K562 (cell line): ENCODE results near the gene SSR2. TPM values are rescaled to one million over a fixed set of nuclear protein-coding genes. Genes with fewer than 3 reads are reported as not detected.

Source experiments
- ATAC-seq: fragments of 200-7000 bp; cut with Tn5 transposase; 3 replicates; pipeline ENCODE4 v1.9.1; 2020; ENCODE audit warnings: moderate library complexity
- BruUV-seq: library from RNA; stranded (reverse); fragments of 400-500 nt; replicated peaks from 2 replicates; lab custom pipeline; 2021; lab: Mats Ljungman, UMichigan
- CTCF ChIA-PET: fragments of 300-600 bp; formaldehyde crosslinking; extraction: SDS; loops from one replicate; lab custom pipeline; 2021; ENCODE audit warnings: low intra/inter-chr PET ratio; lab: Yijun Ruan, JAX
- POLR2A ChIA-PET: fragments of 300-600, 350-650 bp; sonication (Branson Sonifier 250); formaldehyde crosslinking; extraction: SDS; loops from one replicate; lab custom pipeline; 2021; ENCODE audit warnings: antibody characterized with exemption, inconsistent platforms; lab: Yijun Ruan, JAX
- DNase-seq, 4 experiments: peaks; one replicate each; pipeline versions ENCODE4 v3.0.0 to v3.0.0-alpha.2; 2011 to 2018; ENCODE audit warnings: low spot score in 3 of 4, mixed read lengths in 3 of 4; ENCODE audit errors: extremely low read depth in 1 of 4
- FAIRE-seq: peaks from 2 replicates; lab custom pipeline; 2011; peaks lifted over from hg19 to GRCh38; lab: Jason Lieb, UNC
- H2AFZ ChIP-seq: 2 replicates; pipeline ENCODE4 v1.6.0; 2011; ENCODE audit warnings: low read depth, low read length, control low read depth, inconsistent platforms
- H3K27ac ChIP-seq: fragments of 200-600 bp; 3 replicates; pipeline ENCODE4 v1.8.0; 2011; ENCODE audit warnings: low read depth, mild to moderate bottlenecking, control low read depth, inconsistent platforms, low read length, moderate library complexity, mixed read lengths; ENCODE audit errors: extremely low read depth
- H3K27me3 ChIP-seq, 2 experiments: fragments of 300-600 bp in 1 of 2; 2 replicates in 1 of 2; 3 replicates in 1 of 2; pipeline versions ENCODE4 v1.6.0 to v1.8.0; 2011; ENCODE audit warnings: inconsistent platforms in 2 of 2, low read length in 2 of 2, mild to moderate bottlenecking in 1 of 2, mixed read lengths in 1 of 2, moderate library complexity in 1 of 2; ENCODE audit not compliant: control insufficient read depth in 2 of 2, insufficient read depth in 2 of 2
- H3K36me3 ChIP-seq: fragments of 300-600 bp; 3 replicates; pipeline ENCODE4 v1.8.0; 2011; ENCODE audit warnings: mild to moderate bottlenecking, low read length, inconsistent platforms; ENCODE audit not compliant: control insufficient read depth, insufficient read depth
- H3K4me1 ChIP-seq, 2 experiments: fragments of 200-600 bp in 1 of 2; replicated peaks in 1 of 2; 2 replicates in 1 of 2; 3 replicates in 1 of 2; pipeline versions ENCODE4 v1.5.1 to v1.8.0; 2011; ENCODE audit warnings: inconsistent platforms in 2 of 2, low read length in 2 of 2, mild to moderate bottlenecking in 1 of 2, mixed read lengths in 1 of 2, moderate library complexity in 1 of 2; ENCODE audit not compliant: control insufficient read depth in 2 of 2, insufficient read depth in 2 of 2
- H3K4me2 ChIP-seq: 2 replicates; pipeline ENCODE4 v1.6.1; 2011; ENCODE audit warnings: low read length, control low read depth, inconsistent platforms, mixed read lengths; ENCODE audit not compliant: insufficient read depth
- H3K4me3 ChIP-seq: fragments of 200-600 bp; sonication (generic), shearing (Covaris generic); 2 replicates; pipeline ENCODE4 v1.5.1; 2016; ENCODE audit warnings: control low read depth, inconsistent platforms
- H3K79me2 ChIP-seq: fragments of 200-600 bp; 3 replicates; pipeline ENCODE4 v1.8.0; 2011; ENCODE audit warnings: low read length, inconsistent platforms; ENCODE audit not compliant: control insufficient read depth, insufficient read depth
- H3K9ac ChIP-seq, 2 experiments: 2 replicates each; pipeline versions ENCODE4 v1.6.0 to v1.6.1; 2011; ENCODE audit warnings: low read depth in 2 of 2, low read length in 2 of 2, control low read depth in 1 of 2, inconsistent platforms in 1 of 2, mild to moderate bottlenecking in 1 of 2, mixed read lengths in 1 of 2; ENCODE audit not compliant: insufficient read depth in 1 of 2
- H3K9me1 ChIP-seq: one replicate; pipeline ENCODE4 v1.6.0; 2011; ENCODE audit warnings: inconsistent platforms, mild to moderate bottlenecking, low read length, moderate library complexity; ENCODE audit not compliant: control insufficient read depth, insufficient read depth
- H3K9me3 ChIP-seq: replicated peaks from 2 replicates; pipeline ENCODE4 v1.5.1; 2011; ENCODE audit warnings: low read depth, low read length, inconsistent platforms; ENCODE audit not compliant: control insufficient read depth, insufficient read depth
- H4K20me1 ChIP-seq: replicated peaks from 2 replicates; pipeline ENCODE4 v1.6.1; 2011; ENCODE audit warnings: low read length, inconsistent platforms, mixed read lengths; ENCODE audit not compliant: control insufficient read depth, insufficient read depth
- ATF4 ChIP-seq: fragments of 450-650 bp; formaldehyde crosslinking; IDR thresholded peaks from 2 replicates; pipeline ENCODE4 v1.4.0; 2022; ENCODE audit warnings: mild to moderate bottlenecking, moderate library complexity
- BDP1 ChIP-seq: IDR thresholded peaks from 3 replicates; pipeline ENCODE4 v1.6.1; 2011; ENCODE audit not compliant: insufficient read length, insufficient read depth
- CCAR2 ChIP-seq: fragments of 200-400 bp; formaldehyde crosslinking; IDR thresholded peaks from 2 replicates; pipeline ENCODE4 v1.6.1; 2017; ENCODE audit warnings: mild to moderate bottlenecking, low read depth, low read length
- CHD2 ChIP-seq: IDR thresholded peaks from 2 replicates; pipeline ENCODE4 v1.6.1; 2011; ENCODE audit warnings: low read depth, low read length
- DDX20 ChIP-seq: fragments of 450-650 bp; IDR thresholded peaks from 2 replicates; pipeline ENCODE4 v1.6.1; 2016; ENCODE audit warnings: missing genetic modification characterization, low read depth, mild to moderate bottlenecking, missing compliant biosample characterization, moderate library complexity
- ESRRA ChIP-seq: fragments of 450-650 bp; IDR thresholded peaks from 2 replicates; pipeline ENCODE4 v1.6.1; 2014; ENCODE audit warnings: low read depth, mild to moderate bottlenecking, moderate library complexity, borderline replicate concordance
- GATAD2B ChIP-seq: fragments of 450-650 bp; IDR thresholded peaks from 2 replicates; pipeline ENCODE4 v1.6.1; 2017; ENCODE audit warnings: mild to moderate bottlenecking, borderline replicate concordance
- HMGN3 ChIP-seq: IDR thresholded peaks from 2 replicates; pipeline ENCODE4 v1.6.1; 2011; ENCODE audit warnings: borderline replicate concordance, low read depth, mild to moderate bottlenecking, mixed read lengths, low read length; ENCODE audit not compliant: insufficient read length; ENCODE audit errors: extremely low read depth
- SMC3 ChIP-seq: conservative IDR thresholded peaks from 2 replicates; pipeline ENCODE4 v1.6.1; 2011; ENCODE audit warnings: low read depth, low read length, improper control_type of control experiment; ENCODE audit not compliant: insufficient read depth
- TEAD4 ChIP-seq, 2 experiments: sonication (generic) in 1 of 2; formaldehyde crosslinking in 1 of 2; IDR thresholded peaks; 2 replicates each; pipeline versions ENCODE4 v1.6.1 to v1.8.0; 2012 to 2022; ENCODE audit warnings: borderline replicate concordance in 1 of 2, inconsistent platforms in 1 of 2, low read length in 1 of 2, mild to moderate bottlenecking in 1 of 2, missing genetic modification reagents in 1 of 2
- ZBTB43 ChIP-seq: sonication (generic); formaldehyde crosslinking; IDR thresholded peaks from 2 replicates; pipeline ENCODE4 v1.8.0; 2023; ENCODE audit warnings: mild to moderate bottlenecking, missing genetic modification reagents
- WGBS: fragments of 100-300 bp; shearing (Covaris generic); methylation state at CpG from one replicate; pipeline ENCODE4 v1.1.6; 2016; ENCODE audit warnings: low coverage, mixed read lengths; ENCODE audit not compliant: insufficient coverage; ENCODE audit errors: missing lambda C conversion rate; 5-methylcytosine and 5-hydroxymethylcytosine counted together
- in situ Hi-C: fragments of 300-500 bp; cut with MboI; formaldehyde crosslinking; loops from 4 replicates; pipeline ENCODE4 v1.15.0; 2018; ENCODE audit warnings: inconsistent platforms, mixed read lengths
- intact Hi-C: fragments of 100-400 bp; cut with micrococcal nuclease; formaldehyde crosslinking; loops from 2 replicates; pipeline ENCODE4 v1.14.2; 2022
- polyA plus RNA-seq, 8 experiments: library from polyadenylated mRNA; depleted of rRNA in 4 of 8; stranded (reverse) in 5 of 8; unstranded in 3 of 8; fragments of >200 nt; fragmentation: Nextera tagmentation in 2 of 8; fragmentation: Illumina TruSeq in 1 of 8; extraction: Ambion mirVana in 2 of 8; extraction: Trizol in 1 of 8; gene quantifications; 2 replicates each; pipeline versions ENCODE4 v1.2.1 to v1.2.3, GENCODE V29; 2011 to 2014; ENCODE audit warnings: inconsistent platforms in 1 of 8, missing spikeins in 1 of 8
- total RNA-seq, 7 experiments: library from RNA; depleted of rRNA in 6 of 7; stranded (reverse); fragments of >200 nt in 6 of 7; fragmentation: Illumina TruSeq in 2 of 7; extraction: Trizol in 2 of 7; gene quantifications; 2 replicates each; pipeline versions ENCODE4 v1.2.1 to v1.2.3, GENCODE V29; 2011 to 2021; ENCODE audit warnings: low replicate concordance in 1 of 7

SSR2 gene
- total and polyA plus RNA-seq, 9 of the 15 experiments (the other 6 are each of a cell fraction or from before 2014, with no cell fraction given), result 161 to 411 (median 240) TPM

- no peak for TF ChIP-seq GATAD2B
- TF ChIP-seq CHD2, result no peak
- no peak for TF ChIP-seq BDP1
- no peak for TF ChIP-seq DDX20 (tag)
- no peak for TF ChIP-seq HMGN3
- TF ChIP-seq SMC3, result no peak
Measured at GRCh38 chr1:156012051-156012817, 8.5 kb downstream of the SSR2 start (continued).

- Histone ChIP-seq H3K4me3 (no peak overlapping the region), H3K9me1 (no peaks in the 10 kb centered on the region), H3K36me3 (peaks cover 57% of the 10 kb centered on the region), H3K9ac (no peak overlapping the region), H3K27ac (no peak overlapping the region), H2AFZ (no peak overlapping the region), H3K4me1 (no peaks in the 10 kb centered on the region), H3K9me3 (no peaks in the 10 kb centered on the region), H4K20me1 (no peaks in the 10 kb centered on the region), H3K27me3 (no peaks in the 10 kb centered on the region), H3K4me2 (no peak overlapping the region), H3K79me2 (no peaks in the 10 kb centered on the region)
- no TSS peak for BruUV-seq
- POLR2A ChIA-PET, result interaction anchor here (0.9 to 1.9 kb wide), 2 partner anchors 8 to 11 kb away, joined by 3 to 10 read pairs; partner anchors contain the start of gene SSR2
- TF ChIP-seq TEAD4 (IDR thresholded peaks at IDR 0.05; ENCODE audit: low read length), result no peak
- no peak for TF ChIP-seq TEAD4 (CRISPR knock-in tag; IDR thresholded peaks at IDR 0.05; ENCODE audit: borderline replicate concordance)
- TF ChIP-seq CCAR2, result no peak
- no peak for TF ChIP-seq ZBTB43 (CRISPR knock-in tag)
- TF ChIP-seq ATF4 (CRISPR knock-in tag), result no peak
- no peak for TF ChIP-seq GATAD2B
- no peak for TF ChIP-seq ESRRA
- CTCF ChIA-PET, result no interaction called here
- intact Hi-C loops (no loop called here), in situ Hi-C loops (no loop called here)
- ATAC-seq (no peak), FAIRE-seq (no peak), DNase-seq (no peak)
- 61% methylated on average over 3 of the region's 3 CpGs for WGBS
Measured at GRCh38 chr1:156009404-156009803, 11.3 kb downstream of the SSR2 start.
